ENCODE data around the gene CDC73. TPM values are rescaled to one million over a fixed set of nuclear protein-coding genes. Genes with fewer than 3 reads are reported as not detected.
A peak's percentile ranks its signal among the peaks of the same experiment; 100 is the strongest.
"Not testable (repeated sequence)": the region's sequence is repeated elsewhere in the genome, so short reads cannot be mapped to it uniquely, and the experiment has no call there.

The CDC73 gene
- total RNA-seq, 1 donor from 2014 or later, result 35.0 TPM

GRCh38 chr1:193176113-193176512, 54.3 kb downstream of the CDC73 start:
- DNase-seq (ENCODE audit: low read depth), result no peak

GRCh38 chr1:193176788-193177187, 55.0 kb downstream of the CDC73 start:
- DNase-seq (ENCODE audit: low read depth), result no peak

- DNase-seq (ENCODE audit: low read depth), result no peak
Observed at GRCh38 chr1:193179094-193179493, 57.3 kb downstream of the CDC73 start.

- DNase-seq (ENCODE audit: low read depth), result no peak
Observed at GRCh38 chr1:193181536-193181935, 59.7 kb downstream of the CDC73 start.

GRCh38 chr1:193181985-193182384, 60.2 kb downstream of the CDC73 start:
- peak; percentile 59 for DNase-seq (ENCODE audit: low read depth)

GRCh38 chr1:193183019-193183627, 61.3 kb downstream of the CDC73 start:
- peak; percentile 65 for DNase-seq (ENCODE audit: low read depth)

- no peak for DNase-seq (ENCODE audit: low read depth)
Observed at GRCh38 chr1:193184776-193185175, 62.9 kb downstream of the CDC73 start.

GRCh38 chr1:193185211-193185610, 63.4 kb downstream of the CDC73 start:
- DNase-seq (ENCODE audit: low read depth), result no peak

GRCh38 chr1:193185901-193186731, 64.3 kb downstream of the CDC73 start, which contains the start of gene B3GALT2:
Gene B3GALT2, minus strand, starts transcription at chr1:193186613. Its CDS starts 5,051 bp downstream, at chr1:193181562.
- DNase-seq (ENCODE audit: low read depth), result peak; percentile 66

GRCh38 chr1:193187114-193187513, 65.3 kb downstream of the CDC73 start:
- no peak for DNase-seq (ENCODE audit: low read depth)

GRCh38 chr1:193188915-193189314, 67.1 kb downstream of the CDC73 start:
- DNase-seq (ENCODE audit: low read depth), result not testable (repeated sequence)

GRCh38 chr1:193189442-193190095, 67.7 kb downstream of the CDC73 start:
- no peak for DNase-seq (ENCODE audit: low read depth)

- peak; percentile 56 for DNase-seq (ENCODE audit: low read depth)
Observed at GRCh38 chr1:193190096-193190744, 68.4 kb downstream of the CDC73 start.

- DNase-seq (ENCODE audit: low read depth), result no peak
Observed at GRCh38 chr1:193192586-193192985, 70.8 kb downstream of the CDC73 start.

- DNase-seq (ENCODE audit: low read depth), result no peak
Observed at GRCh38 chr1:193199940-193200339, 78.1 kb downstream of the CDC73 start.

GRCh38 chr1:193201021-193201420, 79.2 kb downstream of the CDC73 start:
- no peak for DNase-seq (ENCODE audit: low read depth)

GRCh38 chr1:193210996-193211395, 89.2 kb downstream of the CDC73 start:
- no peak for DNase-seq (ENCODE audit: low read depth)

- DNase-seq (ENCODE audit: low read depth), result peak; percentile 27
Observed at GRCh38 chr1:193211539-193211938, 89.7 kb downstream of the CDC73 start.

GRCh38 chr1:193212637-193213036, 90.8 kb downstream of the CDC73 start:
- DNase-seq (ENCODE audit: low read depth), result no peak

GRCh38 chr1:193213998-193214397, 92.2 kb downstream of the CDC73 start:
- no peak for DNase-seq (ENCODE audit: low read depth)

GRCh38 chr1:193216920-193217319, 95.1 kb downstream of the CDC73 start:
- DNase-seq (ENCODE audit: low read depth), result no peak

- DNase-seq (ENCODE audit: low read depth), result no peak
Observed at GRCh38 chr1:193219391-193219790, 97.6 kb downstream of the CDC73 start.

Measured in myocyte (in vitro differentiated cells).